ENCODE data around the gene PSAPL1.

DNA sequence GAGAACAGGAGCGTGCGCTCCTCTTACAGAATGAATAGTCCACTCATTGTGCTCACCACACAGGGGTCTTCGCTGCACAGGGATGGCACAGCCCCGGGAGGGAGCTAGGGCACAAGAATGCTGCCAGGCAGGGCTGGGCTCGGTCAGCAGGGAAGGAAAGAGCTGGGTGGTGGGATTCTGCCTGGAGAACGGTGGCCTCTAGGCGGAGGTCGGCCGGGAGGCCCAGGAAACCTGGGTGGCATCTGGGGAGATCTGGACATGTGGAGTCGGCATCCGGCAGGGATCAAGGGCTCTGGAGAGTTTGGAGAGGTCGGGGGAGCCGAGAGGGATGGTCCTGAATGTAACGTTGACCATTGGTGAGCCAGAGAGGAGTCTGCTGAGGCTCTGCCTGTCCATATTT lies 46.5 kb upstream of the PSAPL1 start:
- TF ChIP-seq, protein P1, sequence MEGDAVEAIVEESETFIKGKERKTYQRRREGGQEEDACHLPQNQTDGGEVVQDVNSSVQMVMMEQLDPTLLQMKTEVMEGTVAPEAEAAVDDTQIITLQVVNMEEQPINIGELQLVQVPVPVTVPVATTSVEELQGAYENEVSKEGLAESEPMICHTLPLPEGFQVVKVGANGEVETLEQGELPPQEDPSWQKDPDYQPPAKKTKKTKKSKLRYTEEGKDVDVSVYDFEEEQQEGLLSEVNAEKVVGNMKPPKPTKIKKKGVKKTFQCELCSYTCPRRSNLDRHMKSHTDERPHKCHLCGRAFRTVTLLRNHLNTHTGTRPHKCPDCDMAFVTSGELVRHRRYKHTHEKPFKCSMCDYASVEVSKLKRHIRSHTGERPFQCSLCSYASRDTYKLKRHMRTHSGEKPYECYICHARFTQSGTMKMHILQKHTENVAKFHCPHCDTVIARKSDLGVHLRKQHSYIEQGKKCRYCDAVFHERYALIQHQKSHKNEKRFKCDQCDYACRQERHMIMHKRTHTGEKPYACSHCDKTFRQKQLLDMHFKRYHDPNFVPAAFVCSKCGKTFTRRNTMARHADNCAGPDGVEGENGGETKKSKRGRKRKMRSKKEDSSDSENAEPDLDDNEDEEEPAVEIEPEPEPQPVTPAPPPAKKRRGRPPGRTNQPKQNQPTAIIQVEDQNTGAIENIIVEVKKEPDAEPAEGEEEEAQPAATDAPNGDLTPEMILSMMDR (IDR thresholded peaks at IDR 0.05; ENCODE audit: low read depth, low read length, poor library complexity, severe bottlenecking): no peak
- no peak for TF ChIP-seq EZH2phosphoT487 (IDR thresholded peaks at IDR 0.05; ENCODE audit: borderline replicate concordance, low read length)
